ENCODE results near the gene NKG7. TPM values are rescaled to one million over a fixed set of nuclear protein-coding genes. Genes with fewer than 3 reads are reported as not detected.
A peak's percentile ranks its signal among the peaks of the same experiment; 100 is the strongest.

The NKG7 gene
- total and polyA plus RNA-seq, 11 donors: 1.0 to 31.2 (median 2.4) TPM; not detected in 2

DNA sequence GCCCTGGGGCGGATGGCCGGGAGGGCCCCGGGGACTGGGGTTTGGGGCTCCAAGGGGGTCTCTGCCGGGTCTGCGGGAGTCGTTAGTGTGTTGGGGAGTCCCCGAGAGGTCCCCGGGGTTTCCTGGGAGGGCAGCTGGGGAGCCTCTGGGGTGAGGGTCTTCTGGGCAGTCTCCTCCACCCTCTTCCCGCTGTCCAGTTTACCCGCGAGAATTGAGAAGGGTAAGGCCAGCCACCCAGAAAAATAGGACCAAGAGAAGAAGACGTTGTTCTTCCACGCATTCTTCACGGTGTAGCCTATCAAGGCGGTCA is 5.2 kb downstream of the NKG7 start:
- Histone ChIP-seq H3K36me3 (no peaks in the 10 kb centered on the region), H3K4me3 (peak overlapping the region; percentile 64 to 94 (median 78)), H3K4me1 (peaks cover 2 to 43% (median 22%) of the 10 kb centered on the region in 12 donors), H3K9me3 (no peaks in the 10 kb centered on the region), H3K27me3 (no peaks in the 10 kb centered on the region), H3K27ac (peak overlapping the region; percentile 84 to 98 (median 96))
- intact Hi-C loops (cut with DNase I): loop anchor here in 6 of 10 donors (1.0 to 10.0 kb wide), 6 partner anchors 27 to 428 kb away; partner anchors contain the start of gene FPR3 (in 1 of the 6)
- peak; percentile 64 to 92 for TF ChIP-seq POLR2A (IDR thresholded peaks at IDR 0.05)
- TF ChIP-seq, protein P1, sequence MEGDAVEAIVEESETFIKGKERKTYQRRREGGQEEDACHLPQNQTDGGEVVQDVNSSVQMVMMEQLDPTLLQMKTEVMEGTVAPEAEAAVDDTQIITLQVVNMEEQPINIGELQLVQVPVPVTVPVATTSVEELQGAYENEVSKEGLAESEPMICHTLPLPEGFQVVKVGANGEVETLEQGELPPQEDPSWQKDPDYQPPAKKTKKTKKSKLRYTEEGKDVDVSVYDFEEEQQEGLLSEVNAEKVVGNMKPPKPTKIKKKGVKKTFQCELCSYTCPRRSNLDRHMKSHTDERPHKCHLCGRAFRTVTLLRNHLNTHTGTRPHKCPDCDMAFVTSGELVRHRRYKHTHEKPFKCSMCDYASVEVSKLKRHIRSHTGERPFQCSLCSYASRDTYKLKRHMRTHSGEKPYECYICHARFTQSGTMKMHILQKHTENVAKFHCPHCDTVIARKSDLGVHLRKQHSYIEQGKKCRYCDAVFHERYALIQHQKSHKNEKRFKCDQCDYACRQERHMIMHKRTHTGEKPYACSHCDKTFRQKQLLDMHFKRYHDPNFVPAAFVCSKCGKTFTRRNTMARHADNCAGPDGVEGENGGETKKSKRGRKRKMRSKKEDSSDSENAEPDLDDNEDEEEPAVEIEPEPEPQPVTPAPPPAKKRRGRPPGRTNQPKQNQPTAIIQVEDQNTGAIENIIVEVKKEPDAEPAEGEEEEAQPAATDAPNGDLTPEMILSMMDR (IDR thresholded peaks at IDR 0.05): no peak
- DNase-seq (peak in 4 of 5 donors; percentile 31 to 71 (median 48)), ATAC-seq (no peak)
- 0 to 1% (median 1%) methylated on average over 1 to 15 of the region's 15 CpGs for WGBS, 4 donors

GRCh38 chr19:51366389-51367254 is 5.8 kb downstream of the NKG7 start:
- no peaks in the 10 kb centered on the region for H3K36me3 ChIP-seq
- ATAC-seq: peak; percentile 76 to 88 (median 82)
- 0 to 1% (median 0%) methylated on average over 46 to 54 of the region's 54 CpGs for WGBS, 4 donors
- H3K4me3 ChIP-seq: peak overlapping the region; percentile 68 to 94 (median 78)
- intact Hi-C loops (cut with DNase I): loop anchor here in 6 of 10 donors (1.0 to 10.0 kb wide), 6 partner anchors 27 to 428 kb away; partner anchors contain the start of gene FPR3 (in 1 of the 6)
- peak; percentile 63 to 88 for TF ChIP-seq POLR2A (IDR thresholded peaks at IDR 0.05)
- TF ChIP-seq, protein P1 (IDR thresholded peaks at IDR 0.05): no peak
- peaks cover 2 to 39% (median 22%) of the 10 kb centered on the region in 12 donors for H3K4me1 ChIP-seq
- H3K27ac ChIP-seq: peak overlapping the region; percentile 90 to 98 (median 96)
- DNase-seq: peak; percentile 99 to 100 (median 99)
- no peaks in the 10 kb centered on the region for H3K27me3 ChIP-seq
- no peaks in the 10 kb centered on the region for H3K9me3 ChIP-seq

GRCh38 chr19:51365965-51366388 is 6.5 kb downstream of the NKG7 start, which contains the start of gene ETFB:
Gene ETFB (minus strand): TSS chr19:51366388. CDS start chr19:51366326, 62 bp downstream.
- intact Hi-C loops (cut with DNase I): loop anchor here in 8 of 10 donors (2.0 to 10.0 kb wide), 5 partner anchors 25 to 429 kb away; partner anchors contain the start of gene FPR3 (in 1 of the 8)
- Histone ChIP-seq H3K4me1 (peaks cover 2 to 39% (median 22%) of the 10 kb centered on the region in 12 donors), H3K27me3 (no peaks in the 10 kb centered on the region), H3K4me3 (peak within 1 kb of the TSS; percentile 68 to 94 (median 78)), H3K27ac (peak within 1 kb of the TSS; percentile 90 to 98 (median 96)), H3K9me3 (no peaks in the 10 kb centered on the region), H3K36me3 (no peaks in the 10 kb centered on the region)
- ATAC-seq (no peak), DNase-seq (no peak)
- 0 to 1% (median 1%) methylated on average over 13 to 27 of the region's 27 CpGs for WGBS, 4 donors
- TF ChIP-seq, protein P1 (IDR thresholded peaks at IDR 0.05): no peak
- peak in 1 of 2 donors; percentile 24 for TF ChIP-seq POLR2A (IDR thresholded peaks at IDR 0.05)
